H7 (cell line): ENCODE results near the gene KRTAP1-3. TPM values are rescaled to one million over a fixed set of nuclear protein-coding genes. Genes with fewer than 3 reads are reported as not detected.

Experiments used
- total RNA-seq: library from RNA; depleted of rRNA; stranded (reverse); fragments of >200 nt; shearing (Covaris generic); gene quantifications from 2 replicates; pipeline ENCODE4 v1.2.3, GENCODE V29; 2014; rRNA removed

KRTAP1-3 gene
- total RNA-seq, 1 experiment from 2014 or later: not detected

Other genes with a start within 250 kb of the KRTAP1-3 start
- gene KRT28, start 234.9 kb downstream of the KRTAP1-3 start, total RNA-seq: not detected in 2 replicates
- 2.4 and 5.4 TPM in 2 replicates for gene KRT10, start 212.3 kb downstream of the KRTAP1-3 start, total RNA-seq
- gene KRT12, start 167.7 kb downstream of the KRTAP1-3 start, total RNA-seq: not detected in 2 replicates
- not detected in 2 replicates for gene KRT20, start 149.6 kb downstream of the KRTAP1-3 start, total RNA-seq
- gene KRT23, start 97.2 kb downstream of the KRTAP1-3 start, total RNA-seq: not detected in 2 replicates
- not detected in 2 replicates for gene KRT39, start 67.9 kb downstream of the KRTAP1-3 start, total RNA-seq
- gene KRT40, start 50.5 kb downstream of the KRTAP1-3 start, total RNA-seq: not detected in 2 replicates
- gene KRTAP3-3, start 40.7 kb downstream of the KRTAP1-3 start, total RNA-seq: not detected in 2 replicates
- not detected in 2 replicates for gene KRTAP3-2, start 35.0 kb downstream of the KRTAP1-3 start, total RNA-seq
- gene KRTAP3-1, start 25.7 kb downstream of the KRTAP1-3 start, total RNA-seq: not detected in 2 replicates
- not detected in 2 replicates for gene KRTAP1-5, start 7.7 kb downstream of the KRTAP1-3 start, total RNA-seq
- not detected in 2 replicates for gene KRTAP1-4, start 4.7 kb downstream of the KRTAP1-3 start, total RNA-seq
- not detected in 2 replicates for gene KRTAP1-1, start 6.6 kb upstream of the KRTAP1-3 start, total RNA-seq
- not detected in 2 replicates for gene KRTAP2-1, start 12.4 kb upstream of the KRTAP1-3 start, total RNA-seq
- gene KRTAP2-2, start 20.4 kb upstream of the KRTAP1-3 start, total RNA-seq: not detected in 2 replicates
- not detected in 2 replicates for gene KRTAP2-3, start 25.2 kb upstream of the KRTAP1-3 start, total RNA-seq
- gene KRTAP2-4, start 31.0 kb upstream of the KRTAP1-3 start, total RNA-seq: not detected in 2 replicates
- gene KRTAP4-7, start 49.3 kb upstream of the KRTAP1-3 start, total RNA-seq: not detected in 2 replicates
- gene KRTAP4-8, start 63.3 kb upstream of the KRTAP1-3 start, total RNA-seq: not detected in 2 replicates
- gene KRTAP4-16, start 67.3 kb upstream of the KRTAP1-3 start, total RNA-seq: not detected in 2 replicates
- gene KRTAP4-9, start 70.5 kb upstream of the KRTAP1-3 start, total RNA-seq: not detected in 2 replicates
- not detected in 2 replicates for gene KRTAP4-11, start 83.5 kb upstream of the KRTAP1-3 start, total RNA-seq
- not detected in 2 replicates for gene KRTAP4-12, start 89.3 kb upstream of the KRTAP1-3 start, total RNA-seq
- not detected in 2 replicates for gene KRTAP4-6, start 105.7 kb upstream of the KRTAP1-3 start, total RNA-seq
- not detected in 2 replicates for gene KRTAP4-5, start 115.0 kb upstream of the KRTAP1-3 start, total RNA-seq
- gene KRTAP4-4, start 125.9 kb upstream of the KRTAP1-3 start, total RNA-seq: not detected in 2 replicates
- not detected in 2 replicates for gene KRTAP4-3, start 133.3 kb upstream of the KRTAP1-3 start, total RNA-seq
- gene KRTAP4-2, start 143.3 kb upstream of the KRTAP1-3 start, total RNA-seq: not detected in 2 replicates
- gene KRTAP4-1, start 150.0 kb upstream of the KRTAP1-3 start, total RNA-seq: 0.38 and 0.70 TPM in 2 replicates
- not detected in 2 replicates for gene KRTAP9-1, start 155.0 kb upstream of the KRTAP1-3 start, total RNA-seq
- gene KRTAP9-2, start 191.8 kb upstream of the KRTAP1-3 start, total RNA-seq: not detected in 2 replicates
- gene KRTAP9-3, start 197.6 kb upstream of the KRTAP1-3 start, total RNA-seq: not detected in 2 replicates
- not detected in 2 replicates for gene KRTAP9-8, start 203.1 kb upstream of the KRTAP1-3 start, total RNA-seq
- gene KRTAP9-4, start 214.8 kb upstream of the KRTAP1-3 start, total RNA-seq: not detected in 2 replicates
- gene KRTAP9-9, start 220.5 kb upstream of the KRTAP1-3 start, total RNA-seq: not detected in 2 replicates
- gene KRTAP9-6, start 230.5 kb upstream of the KRTAP1-3 start, total RNA-seq: not detected in 2 replicates
- gene KRTAP9-7, start 240.8 kb upstream of the KRTAP1-3 start, total RNA-seq: not detected in 2 replicates